GM19452 (cell line): ENCODE data around the gene AXIN2.

Experiments
- ATAC-seq: cut with Tn5 transposase; IDR thresholded peaks from one replicate; pipeline ENCODE4 v1.9.1; 2021; ENCODE audit not compliant: unreplicated experiment

AXIN2 gene

GRCh38 chr17:65554553-65555223 is 6.8 kb downstream of the AXIN2 start:
- ATAC-seq: no peak

- ATAC-seq: no peak
Measured at GRCh38 chr17:65553646-65554552, 7.5 kb downstream of the AXIN2 start.

GRCh38 chr17:65553009-65553645 is 8.3 kb downstream of the AXIN2 start:
- no peak for ATAC-seq

GRCh38 chr17:65552214-65552613 is 9.2 kb downstream of the AXIN2 start:
- no peak for ATAC-seq

GRCh38 chr17:65551267-65552040 is 10.0 kb downstream of the AXIN2 start:
- ATAC-seq: no peak

GRCh38 chr17:65550758-65551157 is 10.7 kb downstream of the AXIN2 start:
- no peak for ATAC-seq

GRCh38 chr17:65550075-65550662 is 11.3 kb downstream of the AXIN2 start:
- no peak for ATAC-seq

GRCh38 chr17:65548269-65548969 is 13.0 kb downstream of the AXIN2 start:
- ATAC-seq: no peak

GRCh38 chr17:65547253-65547670 is 14.2 kb downstream of the AXIN2 start:
- ATAC-seq: no peak

GRCh38 chr17:65546579-65546978 is 14.9 kb downstream of the AXIN2 start:
- ATAC-seq: no peak

GRCh38 chr17:65545705-65546523 is 15.5 kb downstream of the AXIN2 start:
- ATAC-seq: no peak

- no peak for ATAC-seq
Measured at GRCh38 chr17:65544672-65545071, 16.8 kb downstream of the AXIN2 start.

- no peak for ATAC-seq
Measured at GRCh38 chr17:65542610-65543009, 18.8 kb downstream of the AXIN2 start.

- no peak for ATAC-seq
Measured at GRCh38 chr17:65542067-65542466, 19.4 kb downstream of the AXIN2 start.

GRCh38 chr17:65541453-65541852 is 20.0 kb downstream of the AXIN2 start:
- no peak for ATAC-seq

- ATAC-seq: no peak
Measured at GRCh38 chr17:65539630-65540266, 21.7 kb downstream of the AXIN2 start.

GRCh38 chr17:65538675-65539529 is 22.5 kb downstream of the AXIN2 start:
- no peak for ATAC-seq
